ENCODE measurements around the gene NDUFB8.
A peak's percentile ranks its signal among the peaks of the same experiment; 100 is the strongest.

NDUFB8 gene

GRCh38 chr10:100537475-100537874 is 7.8 kb upstream of the NDUFB8 start:
- no peak for DNase-seq (ENCODE audit: low read depth, low spot score)

- DNase-seq (ENCODE audit: low read depth, low spot score), result peak; percentile 97
These were observed 6.2 kb upstream of the NDUFB8 start, which contains the start of gene HIF1AN for GRCh38 chr10:100535715-100536353. Gene HIF1AN, plus strand, starts transcription at chr10:100535943. Its CDS starts 16 bp downstream, at chr10:100535959.

- no peak for DNase-seq (ENCODE audit: low read depth, low spot score)
These were observed 5.7 kb upstream of the NDUFB8 start for GRCh38 chr10:100535338-100535714.

- no peak for DNase-seq (ENCODE audit: low read depth, low spot score)
These were observed 5.1 kb upstream of the NDUFB8 start for GRCh38 chr10:100534726-100535125.

- no peak for DNase-seq (ENCODE audit: low read depth, low spot score)
These were observed 2.1 kb upstream of the NDUFB8 start for GRCh38 chr10:100531761-100532160.

- DNase-seq (ENCODE audit: low read depth, low spot score), result peak; percentile 8
These were observed 673 bp downstream of the NDUFB8 start for GRCh38 chr10:100528921-100529474.

GRCh38 chr10:100528123-100528886 is 1.4 kb downstream of the NDUFB8 start:
- no peak for DNase-seq (ENCODE audit: low read depth, low spot score)

GRCh38 chr10:100524638-100525037 is 5.0 kb downstream of the NDUFB8 start:
- no peak for DNase-seq (ENCODE audit: low read depth, low spot score)

GRCh38 chr10:100524206-100524605 is 5.5 kb downstream of the NDUFB8 start:
- no peak for DNase-seq (ENCODE audit: low read depth, low spot score)

GRCh38 chr10:100522945-100523344 is 6.7 kb downstream of the NDUFB8 start:
- DNase-seq (ENCODE audit: low read depth, low spot score), result no peak

GRCh38 chr10:100522107-100522801 is 7.4 kb downstream of the NDUFB8 start:
- no peak for DNase-seq (ENCODE audit: low read depth, low spot score)

- DNase-seq (ENCODE audit: low read depth, low spot score), result no peak
These were observed 8.9 kb downstream of the NDUFB8 start for GRCh38 chr10:100520811-100521210.

GRCh38 chr10:100519311-100520051 is 10.2 kb downstream of the NDUFB8 start, which contains the start of gene SEC31B:
Gene SEC31B, minus strand, starts transcription at chr10:100519861. Its CDS starts 2,909 bp downstream, at chr10:100516952.
- DNase-seq (ENCODE audit: low read depth, low spot score), result peak; percentile 84

GRCh38 chr10:100518761-100519241 is 10.9 kb downstream of the NDUFB8 start:
- DNase-seq (ENCODE audit: low read depth, low spot score), result peak; percentile 62

GRCh38 chr10:100516847-100517246 is 12.8 kb downstream of the NDUFB8 start:
- peak; percentile 32 for DNase-seq (ENCODE audit: low read depth, low spot score)

- no peak for DNase-seq (ENCODE audit: low read depth, low spot score)
These were observed 14.1 kb downstream of the NDUFB8 start for GRCh38 chr10:100515612-100516011.

- DNase-seq (ENCODE audit: low read depth, low spot score), result no peak
These were observed 18.9 kb downstream of the NDUFB8 start for GRCh38 chr10:100510533-100511308.

- no peak for DNase-seq (ENCODE audit: low read depth, low spot score)
These were observed 20.3 kb downstream of the NDUFB8 start for GRCh38 chr10:100509241-100509840.

GRCh38 chr10:100508691-100509150 is 20.9 kb downstream of the NDUFB8 start:
- DNase-seq (ENCODE audit: low read depth, low spot score), result peak; percentile 66

- DNase-seq (ENCODE audit: low read depth, low spot score), result no peak
These were observed 21.4 kb downstream of the NDUFB8 start for GRCh38 chr10:100508266-100508665.

Data from ELF-1 (cell line).